ENCODE results near the gene TAB2. TPM values are rescaled to one million over a fixed set of nuclear protein-coding genes. Genes with fewer than 3 reads are reported as not detected.
A peak's percentile ranks its signal among the peaks of the same experiment; 100 is the strongest.

Gene TAB2
- total RNA-seq, 1 donor from 2014 or later: 81.8 TPM

GRCh38 chr6:149325648-149326236 lies 8.2 kb downstream of the TAB2 start:
- Histone ChIP-seq H3K79me2 (ENCODE audit: insufficient read depth, low read length) (peaks cover 100% of the 10 kb centered on the region), H3K9ac (ENCODE audit: low read length) (no peak overlapping the region), H3K4me2 (ENCODE audit: low read length) (no peak overlapping the region), H3K4me3 (ENCODE audit: insufficient read depth, low read depth, low read length) (no peak overlapping the region), H4K20me1 (ENCODE audit: insufficient read depth, low read length) (peaks cover 99% of the 10 kb centered on the region), H2AFZ (ENCODE audit: low read depth, low read length) (no peak overlapping the region), H3K27me3 (ENCODE audit: insufficient read depth, low read length) (no peaks in the 10 kb centered on the region), H3K27ac (ENCODE audit: low read depth, low read length) (no peak overlapping the region), H3K4me1 (ENCODE audit: insufficient read depth, low read length) (peaks cover 5% of the 10 kb centered on the region), H3K9me3 (ENCODE audit: insufficient read depth, low read depth, low read length) (no peaks in the 10 kb centered on the region), H3K36me3 (ENCODE audit: insufficient read depth, low read length) (no peaks in the 10 kb centered on the region)
- FAIRE-seq (no peak), DNase-seq (ENCODE audit: low read depth) (no peak)
- H3K27me3 Mint-ChIP-seq (ENCODE audit: low read depth, unreplicated experiment): no peaks in the 10 kb centered on the region
- peaks cover 54% of the 10 kb centered on the region for H3K4me1 Mint-ChIP-seq (ENCODE audit: low read depth, unreplicated experiment)
- H3K36me3 Mint-ChIP-seq (ENCODE audit: low read depth, unreplicated experiment): peaks cover 5% of the 10 kb centered on the region
- peaks cover 3% of the 10 kb centered on the region for H3K9me3 Mint-ChIP-seq (ENCODE audit: unreplicated experiment)
- TF ChIP-seq, protein P1, sequence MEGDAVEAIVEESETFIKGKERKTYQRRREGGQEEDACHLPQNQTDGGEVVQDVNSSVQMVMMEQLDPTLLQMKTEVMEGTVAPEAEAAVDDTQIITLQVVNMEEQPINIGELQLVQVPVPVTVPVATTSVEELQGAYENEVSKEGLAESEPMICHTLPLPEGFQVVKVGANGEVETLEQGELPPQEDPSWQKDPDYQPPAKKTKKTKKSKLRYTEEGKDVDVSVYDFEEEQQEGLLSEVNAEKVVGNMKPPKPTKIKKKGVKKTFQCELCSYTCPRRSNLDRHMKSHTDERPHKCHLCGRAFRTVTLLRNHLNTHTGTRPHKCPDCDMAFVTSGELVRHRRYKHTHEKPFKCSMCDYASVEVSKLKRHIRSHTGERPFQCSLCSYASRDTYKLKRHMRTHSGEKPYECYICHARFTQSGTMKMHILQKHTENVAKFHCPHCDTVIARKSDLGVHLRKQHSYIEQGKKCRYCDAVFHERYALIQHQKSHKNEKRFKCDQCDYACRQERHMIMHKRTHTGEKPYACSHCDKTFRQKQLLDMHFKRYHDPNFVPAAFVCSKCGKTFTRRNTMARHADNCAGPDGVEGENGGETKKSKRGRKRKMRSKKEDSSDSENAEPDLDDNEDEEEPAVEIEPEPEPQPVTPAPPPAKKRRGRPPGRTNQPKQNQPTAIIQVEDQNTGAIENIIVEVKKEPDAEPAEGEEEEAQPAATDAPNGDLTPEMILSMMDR (IDR thresholded peaks at IDR 0.05; ENCODE audit: insufficient read depth, low read depth, low read length): no peak
- TF ChIP-seq EZH2 (IDR thresholded peaks at IDR 0.05; ENCODE audit: insufficient read depth, low read length): no peak
- no peak overlapping the region for H3K27ac Mint-ChIP-seq (ENCODE audit: unreplicated experiment)
- no peak overlapping the region for H3K4me3 Mint-ChIP-seq (ENCODE audit: unreplicated experiment)

DNA sequence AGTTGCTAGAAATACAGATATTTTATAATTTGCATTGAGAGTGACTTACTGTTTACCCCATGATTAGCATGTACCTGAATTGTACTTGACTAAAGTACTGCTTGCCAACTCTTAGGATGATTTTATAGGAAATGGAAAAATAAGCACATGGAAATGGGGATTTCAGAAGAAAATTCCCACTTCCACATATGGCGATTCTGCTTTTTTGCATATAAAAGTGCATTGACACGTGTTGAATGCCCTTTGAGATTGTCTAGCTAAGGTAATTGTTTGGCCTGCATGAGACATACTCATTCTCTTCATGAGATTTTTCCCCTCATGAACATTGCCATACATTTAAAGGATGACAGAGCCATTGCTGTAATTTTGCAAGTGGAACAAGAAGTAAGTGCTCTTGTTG lies 10.1 kb downstream of the TAB2 start:
- Histone ChIP-seq H3K4me2 (ENCODE audit: low read length) (no peak overlapping the region), H3K4me3 (ENCODE audit: insufficient read depth, low read depth, low read length) (no peak overlapping the region), H3K9me3 (ENCODE audit: insufficient read depth, low read depth, low read length) (no peaks in the 10 kb centered on the region), H3K27me3 (ENCODE audit: insufficient read depth, low read length) (no peaks in the 10 kb centered on the region), H4K20me1 (ENCODE audit: insufficient read depth, low read length) (peaks cover 99% of the 10 kb centered on the region), H2AFZ (ENCODE audit: low read depth, low read length) (no peak overlapping the region), H3K9ac (ENCODE audit: low read length) (no peak overlapping the region), H3K36me3 (ENCODE audit: insufficient read depth, low read length) (no peaks in the 10 kb centered on the region), H3K79me2 (ENCODE audit: insufficient read depth, low read length) (peaks cover 100% of the 10 kb centered on the region), H3K4me1 (ENCODE audit: insufficient read depth, low read length) (peaks cover 14% of the 10 kb centered on the region), H3K27ac (ENCODE audit: low read depth, low read length) (no peak overlapping the region)
- Mint-ChIP-seq H3K9me3 (ENCODE audit: unreplicated experiment) (peaks cover 3% of the 10 kb centered on the region), H3K27me3 (ENCODE audit: low read depth, unreplicated experiment) (no peaks in the 10 kb centered on the region), H3K4me1 (ENCODE audit: low read depth, unreplicated experiment) (peaks cover 61% of the 10 kb centered on the region), H3K36me3 (ENCODE audit: low read depth, unreplicated experiment) (peaks cover 5% of the 10 kb centered on the region), H3K27ac (ENCODE audit: unreplicated experiment) (no peak overlapping the region), H3K4me3 (ENCODE audit: unreplicated experiment) (no peak overlapping the region)
- TF ChIP-seq EZH2 (IDR thresholded peaks at IDR 0.05; ENCODE audit: insufficient read depth, low read length): no peak
- TF ChIP-seq, protein P1 (IDR thresholded peaks at IDR 0.05; ENCODE audit: insufficient read depth, low read depth, low read length): no peak
- FAIRE-seq (peak; percentile 13), DNase-seq (ENCODE audit: low read depth) (no peak)

- FAIRE-seq: no peak
- H3K79me2 ChIP-seq (ENCODE audit: insufficient read depth, low read length): peaks cover 100% of the 10 kb centered on the region
- TF ChIP-seq, protein P1 (IDR thresholded peaks at IDR 0.05; ENCODE audit: insufficient read depth, low read depth, low read length): no peak
These were observed 10.6 kb downstream of the TAB2 start for GRCh38 chr6:149328083-149328482.

More at GRCh38 chr6:149328083-149328482, 10.6 kb downstream of the TAB2 start:
- no peaks in the 10 kb centered on the region for H3K9me3 ChIP-seq (ENCODE audit: insufficient read depth, low read depth, low read length)
- DNase-seq (ENCODE audit: low read depth): no peak
- no peak overlapping the region for H3K9ac ChIP-seq (ENCODE audit: low read length)
- Mint-ChIP-seq H3K4me3 (ENCODE audit: unreplicated experiment) (no peak overlapping the region), H3K36me3 (ENCODE audit: low read depth, unreplicated experiment) (peaks cover 5% of the 10 kb centered on the region), H3K9me3 (ENCODE audit: unreplicated experiment) (peaks cover 3% of the 10 kb centered on the region), H3K27ac (ENCODE audit: unreplicated experiment) (no peak overlapping the region), H3K27me3 (ENCODE audit: low read depth, unreplicated experiment) (no peaks in the 10 kb centered on the region), H3K4me1 (ENCODE audit: low read depth, unreplicated experiment) (peaks cover 61% of the 10 kb centered on the region)
- no peak overlapping the region for H3K27ac ChIP-seq (ENCODE audit: low read depth, low read length)
- H4K20me1 ChIP-seq (ENCODE audit: insufficient read depth, low read length): peaks cover 99% of the 10 kb centered on the region
- H2AFZ ChIP-seq (ENCODE audit: low read depth, low read length): no peak overlapping the region
- H3K4me1 ChIP-seq (ENCODE audit: insufficient read depth, low read length): peaks cover 17% of the 10 kb centered on the region
- H3K27me3 ChIP-seq (ENCODE audit: insufficient read depth, low read length): no peaks in the 10 kb centered on the region
- no peak overlapping the region for H3K4me2 ChIP-seq (ENCODE audit: low read length)
- H3K36me3 ChIP-seq (ENCODE audit: insufficient read depth, low read length): no peaks in the 10 kb centered on the region
- H3K4me3 ChIP-seq (ENCODE audit: insufficient read depth, low read depth, low read length): no peak overlapping the region
